GM15510 (cell line): ENCODE results near the gene C2orf42.
A peak's percentile ranks its signal among the peaks of the same experiment; 100 is the strongest.

ENCODE experiments used
- POLR2A ChIP-seq: IDR thresholded peaks from 3 replicates; pipeline ENCODE4 v1.6.1; 2011; ENCODE audit warnings: borderline replicate concordance; ENCODE audit not compliant: insufficient read length; ENCODE audit errors: extremely low read depth

C2orf42 gene

GRCh38 chr2:70141212-70141901 lies 49.5 kb downstream of the C2orf42 start:
- peak; percentile 51 for TF ChIP-seq POLR2A

DNA sequence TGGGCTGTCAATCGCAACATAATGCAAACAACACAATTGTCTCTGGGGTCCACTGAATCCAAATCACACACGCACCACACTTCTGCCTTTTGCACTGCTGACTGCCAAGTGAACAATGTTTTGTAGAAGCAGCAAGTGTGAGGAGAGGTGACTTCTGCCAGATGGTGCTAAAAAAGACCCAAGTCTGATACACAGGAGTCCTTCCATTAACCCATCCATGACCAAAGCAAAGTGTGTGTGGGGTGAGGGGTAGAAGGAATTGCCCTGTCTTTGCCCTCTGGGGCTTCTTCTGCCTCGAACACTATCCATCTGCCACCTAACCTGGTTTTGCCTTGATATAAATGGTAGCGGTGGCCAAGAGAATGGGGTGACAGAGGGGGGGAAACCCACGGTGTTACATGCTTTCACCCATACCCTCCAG lies 50.0 kb downstream of the C2orf42 start:
- no peak for TF ChIP-seq POLR2A

- TF ChIP-seq POLR2A: peak; percentile 21
Observed at GRCh38 chr2:70133491-70134322, 57.1 kb downstream of the C2orf42 start.

DNA sequence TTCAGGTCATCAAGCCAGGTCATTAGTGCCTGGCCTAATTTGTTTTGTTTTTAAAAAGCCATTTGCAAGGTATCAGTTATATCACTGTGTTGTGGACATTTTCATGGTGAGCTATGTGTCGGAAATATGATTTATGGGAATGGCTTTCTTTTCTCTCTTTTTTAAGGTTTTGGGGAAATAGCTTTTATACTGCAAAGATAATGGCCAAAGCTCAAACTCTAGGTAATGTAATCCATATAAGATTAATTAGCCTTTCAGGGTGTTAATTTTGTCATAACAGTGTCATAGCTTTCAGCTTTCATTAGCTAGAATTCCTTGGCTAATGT lies 57.7 kb downstream of the C2orf42 start:
- no peak for TF ChIP-seq POLR2A

DNA sequence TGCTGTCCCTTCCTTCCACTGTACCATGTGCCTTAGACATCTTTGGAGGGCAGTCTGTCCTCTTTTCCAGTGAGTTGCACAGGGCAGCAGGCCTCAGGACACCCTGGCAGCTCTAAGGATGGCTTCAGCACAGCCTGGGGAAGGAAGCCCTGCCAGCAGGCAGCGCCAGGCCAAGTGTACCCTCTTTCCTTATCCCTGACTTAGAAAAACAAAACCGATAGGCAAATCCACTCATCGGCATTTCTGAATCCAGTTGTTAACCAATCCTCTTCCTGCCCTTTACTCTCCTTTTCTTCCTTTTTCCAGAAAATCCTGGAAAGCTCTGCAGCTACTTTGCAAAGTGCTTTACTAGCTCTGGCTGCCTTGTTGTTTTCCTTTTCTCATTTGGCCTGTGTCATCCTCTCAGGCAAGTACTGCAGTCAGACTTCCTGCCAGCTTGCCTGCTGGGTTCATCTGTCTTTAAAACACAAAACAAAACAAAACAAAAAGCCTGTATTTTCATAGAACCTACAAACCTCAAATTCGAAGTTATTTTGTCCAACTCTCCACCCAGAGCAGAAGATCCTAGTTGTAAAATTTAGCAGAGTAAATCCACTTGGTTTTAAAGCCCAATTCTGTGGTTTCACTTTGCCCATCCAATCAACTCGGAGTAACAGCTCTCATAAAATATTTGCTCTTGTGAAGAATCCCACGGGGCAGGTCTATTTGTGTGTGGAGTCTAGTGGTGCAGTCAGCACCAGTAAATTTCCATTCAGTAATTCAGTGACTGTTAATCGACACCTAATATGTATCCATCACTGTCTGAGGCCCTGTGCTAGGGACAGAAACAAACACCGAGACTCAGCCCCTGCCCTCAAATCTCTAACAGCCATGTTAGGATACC lies 58.3 kb downstream of the C2orf42 start:
- TF ChIP-seq POLR2A: no peak

DNA sequence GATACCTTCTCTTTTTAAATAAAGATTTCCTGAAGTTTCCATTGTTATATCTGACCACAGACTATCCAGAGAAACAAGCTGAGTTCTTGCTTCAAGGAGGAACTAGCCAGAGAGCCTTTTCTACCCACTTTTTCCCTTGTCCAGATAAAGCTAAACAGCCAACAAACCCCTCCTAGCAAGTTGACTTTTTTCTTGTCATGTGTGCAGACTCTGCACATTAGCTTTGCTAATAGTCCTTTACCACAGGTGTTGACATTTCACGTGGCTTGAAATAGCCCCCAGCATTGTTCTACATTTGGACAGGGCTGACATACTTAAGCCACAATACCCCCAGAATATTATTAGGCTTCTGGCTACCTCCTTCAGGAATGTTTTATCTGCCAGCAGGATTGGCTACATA lies 62.8 kb downstream of the C2orf42 start:
- no peak for TF ChIP-seq POLR2A

GRCh38 chr2:70126413-70126812 lies 64.4 kb downstream of the C2orf42 start:
- no peak for TF ChIP-seq POLR2A

DNA sequence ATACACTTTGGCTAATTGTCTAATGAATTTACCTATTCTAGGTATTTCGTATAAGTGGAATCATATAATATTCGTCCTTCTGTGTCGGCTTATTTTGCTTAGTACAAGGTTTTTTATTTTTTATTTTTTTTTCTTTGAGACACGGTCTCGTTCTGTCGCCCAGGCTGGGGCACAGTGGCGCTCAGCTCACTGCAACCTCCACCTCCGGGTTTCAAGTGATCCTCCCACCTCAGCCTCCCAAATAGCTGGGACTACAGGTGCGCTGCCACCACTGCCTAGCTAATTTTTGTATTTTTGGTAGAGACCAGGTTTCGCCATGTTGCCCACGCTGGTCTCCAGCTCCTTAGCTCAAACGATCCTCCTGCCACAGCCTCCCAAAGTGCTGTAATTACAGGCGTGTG lies 65.3 kb downstream of the C2orf42 start:
- TF ChIP-seq POLR2A: no peak

- TF ChIP-seq POLR2A: peak; percentile 61
Observed at GRCh38 chr2:70124983-70125480, 65.8 kb downstream of the C2orf42 start.

GRCh38 chr2:70123829-70124116 lies 67.0 kb downstream of the C2orf42 start:
- TF ChIP-seq POLR2A: no peak

GRCh38 chr2:70123051-70123828 lies 67.6 kb downstream of the C2orf42 start:
- TF ChIP-seq POLR2A: no peak

DNA sequence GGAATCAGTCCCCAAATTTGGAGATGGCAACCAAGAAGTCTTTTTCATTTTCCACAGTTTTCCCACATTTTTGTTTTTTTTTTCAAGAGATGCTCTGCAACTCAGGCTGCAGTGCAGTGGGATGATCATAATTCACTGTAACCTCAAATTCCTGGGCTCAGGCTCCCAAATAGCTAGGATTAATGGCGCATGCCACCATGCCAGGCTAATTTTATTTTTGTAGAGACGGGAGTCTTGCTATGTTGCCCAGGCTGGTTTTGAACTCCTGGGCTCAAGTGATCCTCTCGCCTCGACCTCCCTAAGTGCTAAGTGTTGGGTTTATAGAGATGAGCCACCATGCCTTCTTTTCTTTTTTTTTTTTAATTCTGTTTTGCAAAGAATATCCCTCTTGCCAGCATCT lies 68.3 kb downstream of the C2orf42 start:
- no peak for TF ChIP-seq POLR2A

- no peak for TF ChIP-seq POLR2A
Observed at GRCh38 chr2:70121627-70122372, 69.0 kb downstream of the C2orf42 start.
